K562 (cell line): Measurements from ENCODE around the gene NQO2. TPM values are rescaled to one million over a fixed set of nuclear protein-coding genes. Genes with fewer than 3 reads are reported as not detected.

Experiments used
- BCOR ChIP-seq: fragments of 450-650 bp; IDR thresholded peaks from 2 replicates; pipeline ENCODE4 v1.6.1; 2016
- E2F6 ChIP-seq, 2 experiments: IDR thresholded peaks; 2 replicates each; pipeline ENCODE4 v1.6.1; 2011; ENCODE audit warnings: borderline replicate concordance in 1 of 2, control low read depth in 1 of 2, low read depth in 1 of 2, low read length in 1 of 2, mild to moderate bottlenecking in 1 of 2, mixed read lengths in 1 of 2, moderate library complexity in 1 of 2; ENCODE audit not compliant: insufficient read depth in 1 of 2, insufficient read length in 1 of 2, poor library complexity in 1 of 2, severe bottlenecking in 1 of 2; ENCODE audit errors: extremely low read depth in 1 of 2
- ELF2 ChIP-seq: fragments of 250-450 bp; sonication (Bioruptor Pico); IDR thresholded peaks from 2 replicates; pipeline ENCODE4 v1.5.0; 2021; ENCODE audit warnings: mild to moderate bottlenecking
- FOSL1 ChIP-seq: fragments of 200-800 bp; sonication (Bioruptor generic); conservative IDR thresholded peaks from 2 replicates; pipeline ENCODE4 v1.6.1; 2016; ENCODE audit warnings: missing genetic modification characterization, missing compliant biosample characterization
- GTF2A2 ChIP-seq: IDR thresholded peaks from 2 replicates; pipeline ENCODE4 v1.6.1; 2016; ENCODE audit warnings: mild to moderate bottlenecking, missing genetic modification characterization, missing compliant biosample characterization
- HDAC2 ChIP-seq: fragments of 450-650 bp; IDR thresholded peaks from 2 replicates; pipeline ENCODE4 v1.6.1; 2016; ENCODE audit warnings: mild to moderate bottlenecking
- IRF2 ChIP-seq: sonication (generic); formaldehyde crosslinking; IDR thresholded peaks from 2 replicates; pipeline ENCODE4 v1.8.1; 2022; ENCODE audit warnings: mild to moderate bottlenecking, missing genetic modification reagents
- KDM2B ChIP-seq: fragments of 250-450 bp; sonication (Bioruptor Pico); IDR thresholded peaks from 2 replicates; pipeline ENCODE4 v1.8.0; 2021; ENCODE audit warnings: mild to moderate bottlenecking, moderate library complexity
- KLF13 ChIP-seq: fragments of 450-650 bp; IDR thresholded peaks from 2 replicates; pipeline ENCODE4 v1.6.1; 2016; ENCODE audit warnings: missing genetic modification characterization, low read depth, mild to moderate bottlenecking, missing compliant biosample characterization, moderate library complexity, borderline replicate concordance
- MBD2 ChIP-seq: sonication (generic); IDR thresholded peaks from 2 replicates; pipeline ENCODE4 v1.6.1; 2016; ENCODE audit warnings: low read depth, borderline replicate concordance
- NR2C2 ChIP-seq, 2 experiments: fragments of 200-800 bp in 1 of 2; sonication (Bioruptor generic) in 1 of 2; sonication (generic) in 1 of 2; formaldehyde crosslinking in 1 of 2; IDR thresholded peaks; 2 replicates each; pipeline versions ENCODE4 v1.6.1 to v1.8.0; 2016 to 2022; ENCODE audit warnings: mild to moderate bottlenecking in 1 of 2, missing compliant biosample characterization in 1 of 2, missing genetic modification characterization in 1 of 2, missing genetic modification reagents in 1 of 2
- NRF1 ChIP-seq, 2 experiments: fragments of 450-650 bp; IDR thresholded peaks in 1 of 2; conservative IDR thresholded peaks in 1 of 2; 2 replicates each; pipeline ENCODE4 v1.6.1; 2014; ENCODE audit warnings: mild to moderate bottlenecking in 2 of 2
- POLR2AphosphoS5 ChIP-seq: IDR thresholded peaks from 2 replicates; pipeline ENCODE4 v1.6.1; 2011; ENCODE audit warnings: mild to moderate bottlenecking, low read depth, low read length, moderate library complexity; ENCODE audit not compliant: control insufficient read depth, insufficient read depth
- POLR2H ChIP-seq: IDR thresholded peaks from 2 replicates; pipeline ENCODE4 v1.6.1; 2016; ENCODE audit warnings: missing genetic modification characterization, low read depth, mild to moderate bottlenecking, control low read depth, missing compliant biosample characterization, moderate library complexity
- TCF3 ChIP-seq: sonication (generic); formaldehyde crosslinking; IDR thresholded peaks from 2 replicates; pipeline ENCODE4 v1.4.0; 2020; ENCODE audit warnings: mild to moderate bottlenecking, missing genetic modification reagents
- TFAP4 ChIP-seq: sonication (generic); formaldehyde crosslinking; IDR thresholded peaks from 2 replicates; pipeline ENCODE4 v1.8.0; 2022; ENCODE audit warnings: missing genetic modification reagents, mild to moderate bottlenecking, moderate library complexity, borderline replicate concordance
- ZBTB17 ChIP-seq: fragments of 450-650 bp; formaldehyde crosslinking; IDR thresholded peaks from 2 replicates; pipeline ENCODE4 v1.4.0; 2020; ENCODE audit warnings: mild to moderate bottlenecking
- ZC3H4 ChIP-seq: sonication (generic); formaldehyde crosslinking; IDR thresholded peaks from 2 replicates; pipeline ENCODE4 v1.9.0; 2021; ENCODE audit warnings: missing genetic modification reagents, borderline replicate concordance
- ZNF133 ChIP-seq: fragments of 250-450 bp; sonication (Bioruptor Pico); IDR thresholded peaks from 2 replicates; pipeline ENCODE4 v1.4.0; 2020; ENCODE audit warnings: mild to moderate bottlenecking
- polyA plus RNA-seq, 8 experiments: library from polyadenylated mRNA; depleted of rRNA in 4 of 8; stranded (reverse) in 5 of 8; unstranded in 3 of 8; fragments of >200 nt; fragmentation: Nextera tagmentation in 2 of 8; fragmentation: Illumina TruSeq in 1 of 8; extraction: Ambion mirVana in 2 of 8; extraction: Trizol in 1 of 8; gene quantifications; 2 replicates each; pipeline versions ENCODE4 v1.2.1 to v1.2.3, GENCODE V29; 2011 to 2014; ENCODE audit warnings: inconsistent platforms in 1 of 8, missing spikeins in 1 of 8
- total RNA-seq, 7 experiments: library from RNA; depleted of rRNA in 6 of 7; stranded (reverse); fragments of >200 nt in 6 of 7; fragmentation: Illumina TruSeq in 2 of 7; extraction: Trizol in 2 of 7; gene quantifications; 2 replicates each; pipeline versions ENCODE4 v1.2.1 to v1.2.3, GENCODE V29; 2011 to 2021; ENCODE audit warnings: low replicate concordance in 1 of 7
- TF ChIP-seq, protein P1 (sequence below): sonication (generic); formaldehyde crosslinking; IDR thresholded peaks from 2 replicates; pipeline ENCODE4 v1.8.0; 2023; ENCODE audit warnings: mild to moderate bottlenecking, missing genetic modification reagents

The NQO2 gene
- total and polyA plus RNA-seq, 9 of the 15 experiments (the other 6 are each of a cell fraction or from before 2014, with no cell fraction given) = 54.6 to 214 (median 116) TPM

- TF ChIP-seq, protein P1, sequence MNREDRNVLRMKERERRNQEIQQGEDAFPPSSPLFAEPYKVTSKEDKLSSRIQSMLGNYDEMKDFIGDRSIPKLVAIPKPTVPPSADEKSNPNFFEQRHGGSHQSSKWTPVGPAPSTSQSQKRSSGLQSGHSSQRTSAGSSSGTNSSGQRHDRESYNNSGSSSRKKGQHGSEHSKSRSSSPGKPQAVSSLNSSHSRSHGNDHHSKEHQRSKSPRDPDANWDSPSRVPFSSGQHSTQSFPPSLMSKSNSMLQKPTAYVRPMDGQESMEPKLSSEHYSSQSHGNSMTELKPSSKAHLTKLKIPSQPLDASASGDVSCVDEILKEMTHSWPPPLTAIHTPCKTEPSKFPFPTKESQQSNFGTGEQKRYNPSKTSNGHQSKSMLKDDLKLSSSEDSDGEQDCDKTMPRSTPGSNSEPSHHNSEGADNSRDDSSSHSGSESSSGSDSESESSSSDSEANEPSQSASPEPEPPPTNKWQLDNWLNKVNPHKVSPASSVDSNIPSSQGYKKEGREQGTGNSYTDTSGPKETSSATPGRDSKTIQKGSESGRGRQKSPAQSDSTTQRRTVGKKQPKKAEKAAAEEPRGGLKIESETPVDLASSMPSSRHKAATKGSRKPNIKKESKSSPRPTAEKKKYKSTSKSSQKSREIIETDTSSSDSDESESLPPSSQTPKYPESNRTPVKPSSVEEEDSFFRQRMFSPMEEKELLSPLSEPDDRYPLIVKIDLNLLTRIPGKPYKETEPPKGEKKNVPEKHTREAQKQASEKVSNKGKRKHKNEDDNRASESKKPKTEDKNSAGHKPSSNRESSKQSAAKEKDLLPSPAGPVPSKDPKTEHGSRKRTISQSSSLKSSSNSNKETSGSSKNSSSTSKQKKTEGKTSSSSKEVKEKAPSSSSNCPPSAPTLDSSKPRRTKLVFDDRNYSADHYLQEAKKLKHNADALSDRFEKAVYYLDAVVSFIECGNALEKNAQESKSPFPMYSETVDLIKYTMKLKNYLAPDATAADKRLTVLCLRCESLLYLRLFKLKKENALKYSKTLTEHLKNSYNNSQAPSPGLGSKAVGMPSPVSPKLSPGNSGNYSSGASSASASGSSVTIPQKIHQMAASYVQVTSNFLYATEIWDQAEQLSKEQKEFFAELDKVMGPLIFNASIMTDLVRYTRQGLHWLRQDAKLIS = peak; percentile 91
- TF ChIP-seq GTF2A2 = 0 out of 2 replicates have a peak, but pooled peaks have one; percentile 66
- peak; percentile 71 to 74 for TF ChIP-seq NRF1 (conservative IDR thresholded peaks at IDR 0.05 in 1 of 2, IDR thresholded peaks at IDR 0.05 in 1 of 2)
- peak; percentile 26; the same call in 1 of the 2 replicates for TF ChIP-seq HDAC2
- TF ChIP-seq IRF2 (CRISPR knock-in tag) = peak; percentile 84
- TF ChIP-seq NR2C2 (CRISPR knock-in tag; IDR thresholded peaks at IDR 0.05) = 0 out of 2 replicates have a peak, but pooled peaks have one; percentile 20
- TF ChIP-seq NR2C2 (tag; IDR thresholded peaks at IDR 0.05) = peak; percentile 95
- peak; percentile 96 for TF ChIP-seq POLR2AphosphoS5
- TF ChIP-seq TFAP4 (CRISPR knock-in tag) = peak; percentile 71
- TF ChIP-seq E2F6 (IDR thresholded peaks at IDR 0.05; ENCODE audit: borderline replicate concordance in 1 of 2, extremely low read depth in 1 of 2, insufficient read depth in 1 of 2, insufficient read length in 1 of 2, low read depth in 1 of 2, low read length in 1 of 2, poor library complexity in 1 of 2, severe bottlenecking in 1 of 2) = peak; percentile 70 to 78
- TF ChIP-seq ZC3H4 (CRISPR knock-in tag) = peak; percentile 93
- TF ChIP-seq FOSL1 (tag) = peak; percentile 72
- TF ChIP-seq KLF13 = peak; percentile 96
- peak; percentile 43 for TF ChIP-seq ZBTB17 (CRISPR knock-in tag)
- TF ChIP-seq KDM2B (CRISPR knock-in tag) = no peak
- peak; percentile 53; the same call in 1 of the 2 replicates for TF ChIP-seq BCOR
- TF ChIP-seq TCF3 (CRISPR knock-in tag) = peak; percentile 36; the same call in 1 of the 2 replicates
- TF ChIP-seq ELF2 (CRISPR knock-in tag) = peak; percentile 94
- peak; percentile 94 for TF ChIP-seq POLR2H (tag)
- 0 out of 2 replicates have a peak, but pooled peaks have one; percentile 67 for TF ChIP-seq ZNF133
- peak; percentile 73 for TF ChIP-seq MBD2
These were observed 68.9 kb downstream of the NQO2 start, which contains the start of gene RIPK1 (continued) for GRCh38 chr6:3068329-3069214.
